Fibroblast of lung (primary cell): ENCODE data around the gene KCTD19.

Source experiments
- CTCF ChIP-seq, 2 donors: IDR thresholded peaks in 1 of 2; conservative IDR thresholded peaks in 1 of 2; 1 replicate in 1 of 2; 2 replicates in 1 of 2; pipeline ENCODE4 v1.5.1; 2011 to 2012; ENCODE audit warnings: low read length in 2 of 2, control low read depth in 1 of 2, inconsistent platforms in 1 of 2, low read depth in 1 of 2, mild to moderate bottlenecking in 1 of 2
- EZH2 ChIP-seq: IDR thresholded peaks from 2 replicates; pipeline ENCODE4 v1.5.1; 2012; ENCODE audit warnings: low read length, control low read depth, mild to moderate bottlenecking; ENCODE audit errors: missing control alignments

GRCh38 chr16:67350324-67350723 is 23.8 kb upstream of the KCTD19 start:
- TF ChIP-seq CTCF (conservative IDR thresholded peaks at IDR 0.05 in 1 of 2, IDR thresholded peaks at IDR 0.05 in 1 of 2; ENCODE audit: low read depth in 1 of 2, low read length in 2 of 2) = no peak
- no peak for TF ChIP-seq EZH2
